Measurements from ENCODE around the gene SERPINA5. TPM values are rescaled to one million over a fixed set of nuclear protein-coding genes. Genes with fewer than 3 reads are reported as not detected.
A peak's percentile ranks its signal among the peaks of the same experiment; 100 is the strongest.

The SERPINA5 gene
- total RNA-seq, 1 experiment from 2014 or later, result 3.0 TPM

DNA sequence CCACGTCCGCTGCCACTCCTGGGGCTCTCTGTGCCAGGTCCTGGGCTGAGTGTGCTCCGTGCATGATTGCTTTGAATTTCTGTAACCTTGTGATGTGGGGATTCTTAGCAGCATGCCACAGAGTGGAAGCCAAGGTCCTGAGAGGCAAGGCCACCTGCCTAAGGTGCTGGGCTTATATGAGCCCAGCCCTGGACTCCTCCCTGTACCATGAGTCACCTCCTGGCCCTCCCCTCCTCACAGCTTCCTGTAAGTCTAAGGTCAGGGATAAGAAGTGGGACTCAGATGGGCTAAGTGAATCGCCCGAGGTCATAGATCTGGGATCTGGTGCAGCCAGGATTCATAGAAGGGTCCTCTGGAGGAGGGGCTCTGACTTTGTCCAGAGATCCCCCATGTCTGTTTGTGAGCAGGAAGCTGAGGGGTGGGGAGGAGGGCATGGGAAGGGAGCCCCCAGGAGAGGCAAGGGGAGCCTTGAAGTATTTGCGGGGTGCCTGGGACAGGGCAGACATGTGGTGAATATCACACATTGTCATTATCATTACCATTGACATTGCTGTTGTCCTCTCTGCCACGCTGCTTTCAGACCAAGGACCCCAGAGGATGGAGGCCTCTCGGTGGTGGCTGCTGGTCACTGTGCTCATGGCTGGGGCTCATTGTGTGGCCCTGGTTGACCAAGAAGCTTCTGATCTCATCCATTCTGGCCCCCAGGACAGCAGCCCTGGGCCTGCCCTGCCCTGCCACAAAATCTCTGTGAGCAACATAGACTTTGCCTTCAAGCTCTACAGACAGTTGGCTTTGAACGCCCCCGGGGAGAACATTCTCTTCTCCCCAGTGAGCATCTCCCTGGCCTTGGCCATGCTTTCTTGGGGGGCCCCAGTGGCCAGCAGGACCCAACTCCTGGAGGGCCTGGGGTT lies 59.8 kb downstream of the SERPINA5 start:
- ChIA-PET RAD21 (ENCODE audit: low non-redundant PET in 1 of 2, low total read pairs in 2 of 2, uncharacterized antibody in 2 of 2, unreplicated experiment in 2 of 2) (no interaction called here), CTCF (no interaction called here), POLR2A (interaction anchor here (1.1 kb wide), 1 partner anchor 41 kb away, joined by 4 read pairs; no protein-coding TSS in a partner anchor)
- Histone ChIP-seq H3K9me2 (ENCODE audit: insufficient read depth) (no peaks in the 10 kb centered on the region), H2AFZ (ENCODE audit: low read depth, low read length, poor library complexity, severe bottlenecking) (no peak overlapping the region), H3K36me3 (ENCODE audit: control insufficient read depth in 1 of 2, insufficient read depth in 2 of 2, low read length in 2 of 2) (no peaks in the 10 kb centered on the region), H3K4me1 (ENCODE audit: control insufficient read depth in 1 of 2, insufficient read depth in 2 of 2, low read length in 2 of 2) (peaks cover 4 to 13% of the 10 kb centered on the region in 2 experiments; a peak in 3 of 4 replicates), H3K4me3 (replicated peaks in 1 of 2; ENCODE audit: low read depth in 1 of 2, low read length in 2 of 2) (no peak overlapping the region), H4K20me1 (ENCODE audit: insufficient read depth) (no peaks in the 10 kb centered on the region), H3K27ac (ENCODE audit: low read depth, low read length) (no peak overlapping the region), H3K79me2 (ENCODE audit: insufficient read depth, low read length) (no peaks in the 10 kb centered on the region), H3K9ac (ENCODE audit: low read length) (no peak overlapping the region), H3K9me3 (ENCODE audit: control insufficient read depth in 1 of 2, insufficient read depth in 1 of 2, low read depth in 1 of 2, low read length in 2 of 2) (no peaks in the 10 kb centered on the region), H3K27me3 (ENCODE audit: insufficient read depth, low read length) (no peaks in the 10 kb centered on the region), H3K4me2 (ENCODE audit: low read length) (peak overlapping the region; percentile 40)
- peak; percentile 45; the same call in 1 of the 2 replicates for TF ChIP-seq FOSL1 (IDR thresholded peaks at IDR 0.05; ENCODE audit: low read depth)
- no peak for TF ChIP-seq MAX (IDR thresholded peaks at IDR 0.05)
- intact Hi-C loops (cut with micrococcal nuclease), result no loop called here
- ATAC-seq, result peak; percentile 75
- DNase-seq (ENCODE audit: low read depth, low spot score), result peak; percentile 15
- BruUV-seq (replicated peaks), result no TSS peak

DNA sequence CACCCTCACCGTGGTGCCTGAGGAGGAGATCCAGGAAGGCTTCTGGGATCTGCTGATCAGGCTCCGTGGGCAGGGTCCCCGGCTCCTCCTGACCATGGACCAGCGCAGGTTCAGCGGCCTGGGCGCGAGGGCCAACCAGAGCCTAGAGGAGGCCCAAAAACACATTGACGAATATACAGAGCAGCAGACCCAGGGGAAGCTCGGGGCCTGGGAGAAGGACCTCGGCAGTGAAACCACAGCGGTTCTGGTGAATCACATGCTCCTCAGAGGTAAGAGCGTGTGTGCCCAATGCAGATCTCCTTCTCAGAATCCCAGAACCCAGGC lies 60.4 kb downstream of the SERPINA5 start:
- RAD21 ChIA-PET (ENCODE audit: low non-redundant PET in 1 of 2, low total read pairs in 2 of 2, uncharacterized antibody in 2 of 2, unreplicated experiment in 2 of 2), result no interaction called here
- H3K36me3 ChIP-seq (ENCODE audit: control insufficient read depth in 1 of 2, insufficient read depth in 2 of 2, low read length in 2 of 2), result no peaks in the 10 kb centered on the region
- H3K4me3 ChIP-seq (replicated peaks in 1 of 2; ENCODE audit: low read depth in 1 of 2, low read length in 2 of 2), result no peak overlapping the region
- no peak for ATAC-seq
- H3K9me3 ChIP-seq (ENCODE audit: control insufficient read depth in 1 of 2, insufficient read depth in 1 of 2, low read depth in 1 of 2, low read length in 2 of 2), result no peaks in the 10 kb centered on the region
- no peaks in the 10 kb centered on the region for H3K9me2 ChIP-seq (ENCODE audit: insufficient read depth)
- no peak overlapping the region for H3K27ac ChIP-seq (ENCODE audit: low read depth, low read length)
- H2AFZ ChIP-seq (ENCODE audit: low read depth, low read length, poor library complexity, severe bottlenecking), result no peak overlapping the region
- no peaks in the 10 kb centered on the region for H4K20me1 ChIP-seq (ENCODE audit: insufficient read depth)
- BruUV-seq (replicated peaks), result no TSS peak
- intact Hi-C loops (cut with micrococcal nuclease), result no loop called here
- H3K79me2 ChIP-seq (ENCODE audit: insufficient read depth, low read length), result no peaks in the 10 kb centered on the region
- H3K4me1 ChIP-seq (ENCODE audit: control insufficient read depth in 1 of 2, insufficient read depth in 2 of 2, low read length in 2 of 2), result peaks cover 4 to 19% of the 10 kb centered on the region in 2 experiments; a peak in 3 of 4 replicates
- no peak for DNase-seq (ENCODE audit: low read depth, low spot score)
- no peak overlapping the region for H3K9ac ChIP-seq (ENCODE audit: low read length)
- CTCF ChIA-PET, result no interaction called here
- POLR2A ChIA-PET, result no interaction called here
- H3K4me2 ChIP-seq (ENCODE audit: low read length), result no peak overlapping the region
- no peaks in the 10 kb centered on the region for H3K27me3 ChIP-seq (ENCODE audit: insufficient read depth, low read length)
- no peak for TF ChIP-seq TCF7L2 (IDR thresholded peaks at IDR 0.05; ENCODE audit: borderline replicate concordance, extremely low read depth, insufficient read depth, insufficient read length)
- no peak for TF ChIP-seq ZFX (IDR thresholded peaks at IDR 0.05)
- no peak for TF ChIP-seq EGR1 (IDR thresholded peaks at IDR 0.05; ENCODE audit: low read depth)
- TF ChIP-seq, protein P1, sequence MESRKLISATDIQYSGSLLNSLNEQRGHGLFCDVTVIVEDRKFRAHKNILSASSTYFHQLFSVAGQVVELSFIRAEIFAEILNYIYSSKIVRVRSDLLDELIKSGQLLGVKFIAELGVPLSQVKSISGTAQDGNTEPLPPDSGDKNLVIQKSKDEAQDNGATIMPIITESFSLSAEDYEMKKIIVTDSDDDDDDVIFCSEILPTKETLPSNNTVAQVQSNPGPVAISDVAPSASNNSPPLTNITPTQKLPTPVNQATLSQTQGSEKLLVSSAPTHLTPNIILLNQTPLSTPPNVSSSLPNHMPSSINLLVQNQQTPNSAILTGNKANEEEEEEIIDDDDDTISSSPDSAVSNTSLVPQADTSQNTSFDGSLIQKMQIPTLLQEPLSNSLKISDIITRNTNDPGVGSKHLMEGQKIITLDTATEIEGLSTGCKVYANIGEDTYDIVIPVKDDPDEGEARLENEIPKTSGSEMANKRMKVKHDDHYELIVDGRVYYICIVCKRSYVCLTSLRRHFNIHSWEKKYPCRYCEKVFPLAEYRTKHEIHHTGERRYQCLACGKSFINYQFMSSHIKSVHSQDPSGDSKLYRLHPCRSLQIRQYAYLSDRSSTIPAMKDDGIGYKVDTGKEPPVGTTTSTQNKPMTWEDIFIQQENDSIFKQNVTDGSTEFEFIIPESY (IDR thresholded peaks at IDR 0.05; ENCODE audit: extremely low read depth, insufficient replicate concordance, low read length), result no peak
- TF ChIP-seq RAD21 (IDR thresholded peaks at IDR 0.05; ENCODE audit: low read depth), result no peak
- TF ChIP-seq POLR2AphosphoS5 (IDR thresholded peaks at IDR 0.05; ENCODE audit: low read depth, low read length), result no peak
- TF ChIP-seq SRF (IDR thresholded peaks at IDR 0.05; ENCODE audit: low read depth), result no peak
- no peak for TF ChIP-seq REST (IDR thresholded peaks at IDR 0.05; ENCODE audit: low read depth)
- no peak for TF ChIP-seq CEBPB (IDR thresholded peaks at IDR 0.05; ENCODE audit: low read depth)
- TF ChIP-seq ZNF274 (IDR thresholded peaks at IDR 0.05; ENCODE audit: low read depth, low read length), result no peak
- no peak for TF ChIP-seq POLR2A (IDR thresholded peaks at IDR 0.05; ENCODE audit: borderline replicate concordance, extremely low read depth, insufficient read depth, insufficient read length)
- no peak for TF ChIP-seq YY1 (IDR thresholded peaks at IDR 0.05; ENCODE audit: extremely low read depth, insufficient replicate concordance, low read depth, low read length)
- no peak for TF ChIP-seq ELF1 (IDR thresholded peaks at IDR 0.05; ENCODE audit: borderline replicate concordance, low read depth)
